Skeletal muscle tissue (tissue), 4 donors: ENCODE data around the gene MST1R. TPM values are rescaled to one million over a fixed set of nuclear protein-coding genes. Genes with fewer than 3 reads are reported as not detected.
A peak's percentile ranks its signal among the peaks of the same experiment; 100 is the strongest.

ENCODE experiments used
- H3K27ac ChIP-seq: one replicate; pipeline ENCODE4 v1.7.0; 2013; ENCODE audit warnings: mild to moderate bottlenecking, low read depth, low read length, inconsistent platforms
- H3K27me3 ChIP-seq, 3 donors: one replicate each; pipeline ENCODE4 v1.7.0; 2013; ENCODE audit warnings: low read length in 3 of 3; ENCODE audit not compliant: control insufficient read depth in 3 of 3, insufficient read depth in 3 of 3
- H3K36me3 ChIP-seq, 3 donors: one replicate each; pipeline ENCODE4 v1.7.0; 2013; ENCODE audit warnings: low read length in 3 of 3; ENCODE audit not compliant: control insufficient read depth in 3 of 3, insufficient read depth in 3 of 3
- H3K4me1 ChIP-seq, 3 donors: one replicate each; pipeline ENCODE4 v1.7.0; 2013; ENCODE audit warnings: low read length in 3 of 3, mild to moderate bottlenecking in 3 of 3; ENCODE audit not compliant: control insufficient read depth in 3 of 3, insufficient read depth in 3 of 3
- H3K4me3 ChIP-seq, 3 donors: one replicate each; pipeline ENCODE4 v1.7.0; 2013; ENCODE audit warnings: low read length in 3 of 3
- H3K9ac ChIP-seq, 3 donors: one replicate each; pipeline ENCODE4 v1.7.0; 2013; ENCODE audit warnings: low read length in 3 of 3, mild to moderate bottlenecking in 3 of 3, moderate library complexity in 2 of 3, low read depth in 1 of 3
- H3K9me3 ChIP-seq, 3 donors: one replicate each; pipeline ENCODE4 v1.7.0; 2013; ENCODE audit warnings: low read length in 3 of 3; ENCODE audit not compliant: control insufficient read depth in 3 of 3
- total RNA-seq: library from RNA; depleted of rRNA; stranded (reverse); fragments of >200 nt; gene quantifications from one replicate; pipeline ENCODE4 v1.2.3, GENCODE V29; 2014
- donor health status: Osteomylitis.

Gene MST1R
- total RNA-seq, 1 donor from 2014 or later: 2.6 TPM

DNA sequence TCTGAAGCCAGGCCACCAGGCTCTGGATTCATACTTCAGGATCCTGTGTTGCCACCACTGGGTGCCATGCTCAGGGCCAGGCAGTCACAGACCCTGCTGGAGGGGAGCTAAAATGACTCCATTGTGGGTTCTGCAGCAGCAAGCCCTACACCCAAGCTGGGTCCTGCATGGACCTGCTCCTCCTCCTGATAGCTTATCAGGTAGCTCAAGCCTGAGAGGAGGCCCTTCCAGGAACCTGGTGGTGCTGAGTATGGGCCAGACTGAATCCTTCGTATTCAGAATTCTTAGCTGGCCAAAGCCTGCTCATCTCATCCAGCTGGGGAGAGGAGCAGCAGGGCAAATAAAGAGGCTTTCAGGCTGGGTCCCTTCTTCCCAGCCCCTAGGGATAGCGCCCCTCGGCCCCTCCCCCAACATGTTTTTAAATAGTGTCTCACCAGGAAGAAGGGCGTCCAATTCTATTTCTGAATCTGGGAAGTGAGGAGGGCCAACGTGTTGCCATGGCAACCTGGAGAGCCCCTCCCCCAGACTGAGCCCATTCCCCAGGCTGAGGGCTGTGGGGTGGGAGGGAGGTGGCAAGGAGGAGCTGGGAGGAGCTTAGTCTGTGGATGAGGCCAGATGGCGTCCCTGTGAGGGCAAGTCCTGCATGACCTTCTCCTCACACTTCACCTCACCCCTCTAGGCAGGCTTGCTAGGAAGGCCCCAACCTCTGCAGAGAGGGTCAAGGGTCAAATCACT, 22.9 kb downstream of the MST1R start:
- Histone ChIP-seq H3K27ac (no peak overlapping the region), H3K9ac (peak overlapping the region in 1 of 3 donors; percentile 25), H3K4me1 (peaks cover 18 to 27% (median 27%) of the 10 kb centered on the region in 3 donors), H3K9me3 (no peaks in the 10 kb centered on the region), H3K4me3 (no peak overlapping the region), H3K27me3 (no peaks in the 10 kb centered on the region), H3K36me3 (no peaks in the 10 kb centered on the region)

DNA sequence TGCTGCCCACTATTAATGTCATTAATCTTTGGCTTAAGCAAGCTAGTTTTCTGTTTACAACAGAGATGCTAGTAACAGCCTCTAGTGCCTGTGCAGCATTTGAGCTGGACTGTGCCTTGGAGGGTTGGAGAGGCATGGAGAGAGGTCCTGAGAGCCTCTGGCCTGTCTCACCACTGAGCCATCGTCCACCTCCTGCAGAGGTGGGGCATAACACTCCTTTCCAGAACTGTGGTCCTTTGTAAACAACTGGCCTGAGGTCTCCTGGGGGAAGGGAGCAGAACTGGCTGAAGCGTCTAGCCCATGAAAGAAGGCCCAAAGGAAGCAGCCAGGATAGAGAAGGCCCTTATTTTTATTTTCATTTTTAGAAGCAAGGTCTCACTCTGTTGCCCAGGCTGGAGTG, 24.0 kb downstream of the MST1R start:
- H3K27me3 ChIP-seq: no peaks in the 10 kb centered on the region
- no peak overlapping the region for H3K4me3 ChIP-seq
- H3K36me3 ChIP-seq: no peaks in the 10 kb centered on the region
- H3K4me1 ChIP-seq: peaks cover 18 to 27% (median 27%) of the 10 kb centered on the region in 3 donors
- no peak overlapping the region for H3K27ac ChIP-seq
- H3K9ac ChIP-seq: no peak overlapping the region
- no peaks in the 10 kb centered on the region for H3K9me3 ChIP-seq

DNA sequence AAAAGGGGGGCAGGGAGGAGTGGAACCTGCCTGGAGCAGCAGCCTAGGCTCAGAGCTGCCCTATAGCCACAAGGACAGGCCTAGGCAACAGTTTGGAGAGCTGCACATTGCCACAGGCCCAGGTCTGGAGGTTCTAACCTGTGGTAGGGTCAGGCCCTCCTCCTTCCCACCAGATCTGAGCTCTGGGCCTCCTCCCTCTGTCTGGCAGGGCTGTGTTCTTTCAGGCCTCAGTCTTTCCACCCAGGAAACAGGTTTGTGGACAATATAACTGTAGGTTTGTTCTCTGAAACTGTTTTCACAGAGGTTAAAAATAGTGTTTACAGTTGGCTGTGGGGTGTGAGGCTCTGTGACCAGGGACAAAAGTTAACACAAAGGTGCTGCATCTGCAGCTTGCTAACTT, 25.0 kb downstream of the MST1R start:
- H3K27me3 ChIP-seq: no peaks in the 10 kb centered on the region
- H3K4me1 ChIP-seq: peaks cover 18 to 27% (median 27%) of the 10 kb centered on the region in 3 donors
- no peak overlapping the region for H3K9ac ChIP-seq
- H3K27ac ChIP-seq: no peak overlapping the region
- H3K4me3 ChIP-seq: no peak overlapping the region
- no peaks in the 10 kb centered on the region for H3K9me3 ChIP-seq
- H3K36me3 ChIP-seq: no peaks in the 10 kb centered on the region

DNA sequence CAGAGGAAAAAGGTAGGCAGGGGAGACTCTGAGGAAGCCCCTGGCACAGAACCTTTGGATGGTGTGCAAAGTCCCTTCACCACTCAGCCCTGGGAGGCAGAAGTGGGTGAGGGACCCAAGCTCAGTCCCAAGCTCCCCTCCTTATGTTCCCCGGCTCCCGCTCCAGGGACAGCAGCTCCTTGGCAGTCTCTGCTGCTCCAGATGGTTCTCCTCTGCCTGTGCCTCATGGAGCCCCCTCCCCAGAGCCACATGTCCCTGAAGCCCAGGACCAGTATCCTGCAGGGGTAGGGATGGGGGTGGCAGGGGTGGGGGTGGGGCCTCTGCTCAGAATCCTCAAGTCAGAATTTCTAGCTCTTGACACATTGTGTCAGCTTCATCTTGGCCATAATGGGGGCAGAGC, 26.0 kb downstream of the MST1R start:
- peaks cover 18 to 25% (median 25%) of the 10 kb centered on the region in 3 donors for H3K4me1 ChIP-seq
- H3K9me3 ChIP-seq: no peaks in the 10 kb centered on the region
- H3K27me3 ChIP-seq: no peaks in the 10 kb centered on the region
- no peak overlapping the region for H3K27ac ChIP-seq
- H3K36me3 ChIP-seq: no peaks in the 10 kb centered on the region
- no peak overlapping the region for H3K4me3 ChIP-seq
- no peak overlapping the region for H3K9ac ChIP-seq

DNA sequence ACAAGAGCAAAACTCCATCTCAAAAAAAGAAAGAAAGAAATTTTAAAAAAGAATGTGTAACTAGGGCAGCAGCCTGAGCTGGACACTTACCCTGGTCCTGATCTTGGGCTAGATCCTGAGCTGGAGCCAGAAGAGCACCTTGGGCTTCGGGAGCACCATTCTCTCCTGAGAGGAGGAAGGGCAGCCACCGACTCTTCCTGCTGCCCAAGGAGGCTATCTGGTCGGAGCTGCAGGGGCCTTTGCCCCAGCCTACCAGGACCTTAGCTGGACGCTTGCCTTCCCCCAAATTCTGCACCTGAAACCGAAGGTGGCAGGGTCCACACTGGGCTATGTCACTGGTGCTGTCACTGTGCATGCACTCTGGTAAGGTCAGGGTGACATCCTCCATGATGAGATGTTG, 27.1 kb downstream of the MST1R start:
- Histone ChIP-seq H3K4me1 (peaks cover 7 to 13% (median 13%) of the 10 kb centered on the region in 3 donors), H3K36me3 (no peaks in the 10 kb centered on the region), H3K27me3 (peaks cover 2 to 7% (median 4%) of the 10 kb centered on the region in 3 donors), H3K27ac (no peak overlapping the region), H3K9ac (no peak overlapping the region), H3K4me3 (no peak overlapping the region), H3K9me3 (no peaks in the 10 kb centered on the region)

DNA sequence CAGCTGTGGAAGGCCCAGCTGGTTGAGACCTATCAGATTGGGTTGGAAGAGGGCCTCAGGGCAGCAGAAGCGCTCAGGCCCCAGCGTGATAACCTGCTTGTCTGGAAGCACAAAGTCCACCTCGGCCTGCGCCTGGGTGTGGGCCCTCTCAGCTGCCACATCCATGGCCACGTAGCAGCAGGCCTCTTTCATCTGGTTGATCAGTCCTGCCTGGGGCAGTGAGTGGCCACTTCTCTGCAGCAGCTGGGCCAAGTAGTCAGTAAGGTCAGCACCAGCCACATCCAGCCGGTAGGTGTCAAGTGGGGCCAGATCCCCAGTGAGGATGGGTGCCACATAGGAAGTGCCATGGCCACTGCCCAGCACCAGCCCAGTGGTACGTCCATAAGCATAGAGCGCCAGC, 30.1 kb downstream of the MST1R start:
- no peaks in the 10 kb centered on the region for H3K36me3 ChIP-seq
- H3K9me3 ChIP-seq: no peaks in the 10 kb centered on the region
- H3K4me1 ChIP-seq: peaks cover 0 to 5% (median 0%) of the 10 kb centered on the region in 3 donors
- no peak overlapping the region for H3K27ac ChIP-seq
- H3K9ac ChIP-seq: no peak overlapping the region
- no peak overlapping the region for H3K4me3 ChIP-seq
- H3K27me3 ChIP-seq: peaks cover 27 to 33% (median 28%) of the 10 kb centered on the region in 3 donors

DNA sequence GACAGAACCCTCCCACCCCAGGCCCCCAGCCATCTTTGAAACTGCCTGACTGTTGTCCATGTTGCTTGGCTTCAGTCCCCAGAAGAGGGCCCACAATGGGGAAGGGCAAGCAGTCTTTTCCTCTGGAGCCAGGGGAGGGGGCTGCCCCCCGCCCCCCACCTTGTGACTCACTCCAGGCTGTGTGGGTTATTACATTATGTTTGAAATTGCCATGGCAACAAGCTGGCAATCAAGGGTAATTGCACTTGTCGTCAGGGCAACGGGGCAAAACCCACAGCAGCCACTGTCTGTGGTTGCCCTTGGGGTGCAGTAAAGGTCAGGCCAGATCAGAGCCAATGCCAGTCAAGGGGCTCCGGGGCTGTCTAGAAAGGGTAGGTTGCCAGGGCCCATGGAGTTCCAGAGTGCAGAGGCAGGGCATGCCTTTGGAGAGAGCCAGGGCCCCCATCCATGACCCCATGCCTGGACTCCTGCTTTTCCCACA, 30.8 kb downstream of the MST1R start:
- Histone ChIP-seq H3K27me3 (peaks cover 33 to 41% (median 36%) of the 10 kb centered on the region in 3 donors), H3K9ac (no peak overlapping the region), H3K36me3 (no peaks in the 10 kb centered on the region), H3K4me3 (no peak overlapping the region), H3K27ac (no peak overlapping the region), H3K4me1 (peaks cover 0 to 5% (median 0%) of the 10 kb centered on the region in 3 donors), H3K9me3 (no peaks in the 10 kb centered on the region)

DNA sequence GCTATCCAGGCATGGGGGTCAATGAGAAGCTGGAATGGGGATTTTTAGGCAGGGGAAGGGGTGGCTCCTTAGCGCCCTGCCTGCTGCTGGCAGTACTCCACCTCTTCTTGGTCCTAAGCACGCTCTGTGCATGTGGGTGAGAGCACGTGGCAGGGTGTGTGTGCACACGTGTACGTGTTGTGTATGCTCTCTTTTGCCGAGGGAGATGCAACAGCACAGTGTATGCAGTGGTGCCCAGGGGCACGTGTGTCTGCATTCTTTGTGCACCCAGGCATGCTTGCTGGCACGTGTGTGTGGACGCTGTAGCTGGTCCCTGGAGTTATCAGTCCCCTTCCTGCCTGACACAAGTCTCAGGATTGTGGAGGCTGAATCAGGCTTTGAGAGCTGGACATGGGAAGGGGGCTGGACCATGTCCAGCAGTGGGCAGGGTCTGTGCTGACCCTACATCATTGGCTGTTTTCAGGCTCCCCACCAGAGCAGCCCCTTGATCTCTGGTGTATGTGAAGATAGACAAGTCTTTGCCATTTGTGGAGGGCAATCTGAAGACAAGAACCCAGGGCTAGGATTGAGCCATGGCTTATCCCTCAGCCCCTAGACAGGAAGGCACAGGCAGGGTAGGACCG, 32.0 kb downstream of the MST1R start:
- Histone ChIP-seq H3K9me3 (no peaks in the 10 kb centered on the region), H3K27ac (no peak overlapping the region), H3K4me1 (peaks cover 0 to 5% (median 0%) of the 10 kb centered on the region in 3 donors), H3K4me3 (no peak overlapping the region), H3K9ac (no peak overlapping the region), H3K36me3 (no peaks in the 10 kb centered on the region), H3K27me3 (peaks cover 35 to 42% (median 38%) of the 10 kb centered on the region in 3 donors)

DNA sequence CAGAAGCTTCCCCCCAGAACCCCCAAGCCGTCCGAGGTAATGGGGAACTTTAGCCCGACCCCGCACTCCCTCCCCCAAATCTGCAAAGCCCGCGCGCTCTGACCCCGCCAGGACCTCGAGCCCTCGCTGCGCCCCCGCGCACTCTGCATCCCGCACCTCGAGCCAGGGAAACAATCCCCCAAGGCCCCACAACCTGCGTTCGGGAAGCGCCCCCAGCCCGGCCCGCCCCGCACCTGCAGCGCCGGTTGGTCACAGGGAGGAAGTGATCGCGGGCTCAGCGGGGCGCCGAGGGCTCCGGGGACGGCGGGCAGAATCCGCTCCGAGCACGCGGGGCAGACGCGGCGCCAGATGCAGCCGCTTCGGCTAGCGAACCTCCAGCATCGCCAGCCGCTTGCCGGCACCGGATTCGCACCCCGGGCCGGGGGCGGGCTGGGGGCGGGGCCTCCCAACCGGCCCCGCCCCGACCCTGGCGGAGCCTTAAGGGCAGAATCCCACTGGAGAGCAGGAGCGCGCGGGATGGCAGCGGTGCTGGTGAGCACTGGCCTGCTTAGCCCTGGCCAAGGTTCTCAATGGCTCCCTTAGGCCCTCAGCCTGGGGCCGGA, 34.0 kb downstream of the MST1R start, which contains the start of gene CAMKV:
Gene CAMKV (minus strand): TSS at position 382 of the 602 bp plus-strand sequence. CDS start 7,518 bp downstream, outside the sequence.
- H3K9ac ChIP-seq: no peak within 1 kb of the TSS

More for the DNA sequence above, 34.0 kb downstream of the MST1R start, which contains the start of gene CAMKV:
- no peaks in the 10 kb centered on the region for H3K36me3 ChIP-seq
- H3K4me3 ChIP-seq: no peak within 1 kb of the TSS
- H3K4me1 ChIP-seq: peaks cover 0 to 17% (median 13%) of the 10 kb centered on the region in 3 donors
- H3K9me3 ChIP-seq: no peaks in the 10 kb centered on the region
- H3K27me3 ChIP-seq: peaks cover 35 to 42% (median 40%) of the 10 kb centered on the region in 3 donors
- no peak within 1 kb of the TSS for H3K27ac ChIP-seq
